SK-N-SH (cell line): ENCODE measurements around the gene NTPCR. TPM values are rescaled to one million over a fixed set of nuclear protein-coding genes. Genes with fewer than 3 reads are reported as not detected.

ENCODE experiments used
- CTCF ChIA-PET: fragments of 300-600, 350-600 bp; formaldehyde crosslinking; extraction: SDS; loops from one replicate; lab custom pipeline; 2021; lab: Yijun Ruan, JAX
- POLR2A ChIA-PET: fragments of 350-600 bp; sonication (Branson Sonifier 250); formaldehyde crosslinking; extraction: SDS; loops from one replicate; lab custom pipeline; 2020; ENCODE audit warnings: antibody characterized with exemption, inconsistent platforms; lab: Yijun Ruan, JAX
- DNase-seq: peaks from one replicate; pipeline ENCODE4 v3.0.0; 2012
- H2AFZ ChIP-seq: fragments of 200-600 bp; sonication (generic); 2 replicates; pipeline ENCODE4 v1.8.1; 2016; ENCODE audit warnings: antibody characterized with exemption, mild to moderate bottlenecking, low read depth
- H3F3A ChIP-seq: fragments of 200-600 bp; sonication (generic); replicated peaks from 2 replicates; pipeline ENCODE3; 2016; ENCODE audit warnings: antibody characterized with exemption, mild to moderate bottlenecking; ENCODE audit not compliant: insufficient read depth
- H3K27ac ChIP-seq, 2 experiments: fragments of 200-500 bp in 1 of 2; fragments of 200-600 bp in 1 of 2; sonication (Bioruptor generic) in 1 of 2; sonication (generic), shearing (Covaris generic) in 1 of 2; 2 replicates each; pipeline versions ENCODE4 v1.5.1 to v1.6.1; 2014 to 2016; ENCODE audit warnings: low read depth in 2 of 2, inconsistent platforms in 1 of 2, low read length in 1 of 2, mild to moderate bottlenecking in 1 of 2, mixed read lengths in 1 of 2
- H3K27me3 ChIP-seq: fragments of 200-600 bp; sonication (generic), shearing (Covaris generic); 2 replicates; pipeline ENCODE4 v1.6.1; 2016; ENCODE audit warnings: mixed run types; ENCODE audit not compliant: insufficient read depth
- H3K36me3 ChIP-seq, 2 experiments: fragments of 200-500 bp in 1 of 2; fragments of 200-600 bp in 1 of 2; sonication (Bioruptor generic) in 1 of 2; sonication (generic) in 1 of 2; replicated peaks in 1 of 2; 2 replicates each; pipeline versions ENCODE3 to v1.5.1; 2014 to 2016; ENCODE audit warnings: low read length in 1 of 2, mild to moderate bottlenecking in 1 of 2; ENCODE audit not compliant: insufficient read depth in 2 of 2, control insufficient read depth in 1 of 2
- H3K4me1 ChIP-seq, 2 experiments: fragments of 200-500 bp in 1 of 2; fragments of 200-600 bp in 1 of 2; sonication (Bioruptor generic) in 1 of 2; sonication (generic), shearing (Covaris generic) in 1 of 2; 2 replicates each; pipeline versions ENCODE4 v1.5.1 to v1.6.1; 2014 to 2016; ENCODE audit warnings: low read depth in 1 of 2, low read length in 1 of 2, mixed run types in 1 of 2; ENCODE audit not compliant: insufficient read depth in 2 of 2, control insufficient read depth in 1 of 2
- H3K4me2 ChIP-seq: fragments of 200-600 bp; sonication (generic), shearing (Covaris generic); 2 replicates; pipeline ENCODE4 v1.6.1; 2017; ENCODE audit warnings: mixed run types
- H3K4me3 ChIP-seq, 2 experiments: fragments of 200-500 bp in 1 of 2; fragments of 200-600 bp in 1 of 2; sonication (Bioruptor generic) in 1 of 2; sonication (generic), shearing (Covaris generic) in 1 of 2; 2 replicates each; pipeline versions ENCODE4 v1.5.1 to v1.8.1; 2014 to 2016; ENCODE audit warnings: low read depth in 2 of 2, inconsistent platforms in 1 of 2, low read length in 1 of 2, mild to moderate bottlenecking in 1 of 2, mixed read lengths in 1 of 2, moderate library complexity in 1 of 2
- H3K79me2 ChIP-seq: fragments of 200-600 bp; sonication (generic); 2 replicates; pipeline ENCODE4 v1.8.1; 2017; ENCODE audit warnings: mild to moderate bottlenecking; ENCODE audit not compliant: insufficient read depth
- H3K9ac ChIP-seq: fragments of 200-600 bp; sonication (generic); 2 replicates; pipeline ENCODE4 v1.6.1; 2017; ENCODE audit warnings: mixed run types
- H3K9me2 ChIP-seq: fragments of 200-600 bp; sonication (generic); 2 replicates; pipeline ENCODE4 v1.6.1; 2017; ENCODE audit warnings: mixed run types
- H3K9me3 ChIP-seq: fragments of 200-600 bp; sonication (generic); 2 replicates; pipeline ENCODE4 v1.6.1; 2017; ENCODE audit warnings: mixed run types, mild to moderate bottlenecking, moderate library complexity
- H4K20me1 ChIP-seq: fragments of 200-600 bp; sonication (generic); 2 replicates; pipeline ENCODE4 v1.6.1; 2017; ENCODE audit warnings: mild to moderate bottlenecking, mixed run types; ENCODE audit not compliant: insufficient read depth
- EP300 ChIP-seq, 2 experiments: IDR thresholded peaks; 2 replicates each; pipeline versions ENCODE4 v1.4.0 to v1.6.1; 2012; ENCODE audit warnings: borderline replicate concordance in 1 of 2, low read depth in 1 of 2, low read length in 1 of 2
- GATA2 ChIP-seq: sonication (generic); formaldehyde crosslinking; IDR thresholded peaks from 2 replicates; pipeline ENCODE4 v1.5.0; 2020; ENCODE audit warnings: mild to moderate bottlenecking, missing genetic modification reagents
- NFIC ChIP-seq: IDR thresholded peaks from 2 replicates; pipeline ENCODE4 v1.4.0; 2012; ENCODE audit warnings: borderline replicate concordance
- POLR2AphosphoS5 ChIP-seq: IDR thresholded peaks from 2 replicates; pipeline ENCODE4 v1.6.1; 2012; ENCODE audit warnings: low read depth, low read length
- RCOR1 ChIP-seq: fragments of 150-350 bp; IDR thresholded peaks from 2 replicates; pipeline ENCODE4 v1.6.1; 2017; ENCODE audit warnings: antibody characterized with exemption, low read length
- WGBS: methylation state at CpG from one replicate; pipeline ENCODE4 v1.1.6; 2017; ENCODE audit warnings: low lambda C conversion rate; 5-methylcytosine and 5-hydroxymethylcytosine counted together
- polyA plus RNA-seq, 3 experiments: library from polyadenylated mRNA; depleted of rRNA; stranded (reverse); fragments of >200 nt; gene quantifications; 2 replicates each; pipeline ENCODE4 v1.2.3, GENCODE V29; 2012
- TF ChIP-seq, protein P1 (sequence below): IDR thresholded peaks from 2 replicates; pipeline ENCODE4 v1.6.1; 2012; ENCODE audit warnings: mild to moderate bottlenecking, low read depth, low read length, moderate library complexity
- TF ChIP-seq, protein P2 (sequence below): fragments of 200-600 bp; sonication (generic); IDR thresholded peaks from 2 replicates; pipeline ENCODE4 v1.6.1; 2017; ENCODE audit warnings: antibody characterized with exemption, mild to moderate bottlenecking, moderate library complexity

The NTPCR gene
- polyA plus RNA-seq, 1 of the 3 experiments (the other 2 are of a cell fraction) = 20.8 TPM

DNA sequence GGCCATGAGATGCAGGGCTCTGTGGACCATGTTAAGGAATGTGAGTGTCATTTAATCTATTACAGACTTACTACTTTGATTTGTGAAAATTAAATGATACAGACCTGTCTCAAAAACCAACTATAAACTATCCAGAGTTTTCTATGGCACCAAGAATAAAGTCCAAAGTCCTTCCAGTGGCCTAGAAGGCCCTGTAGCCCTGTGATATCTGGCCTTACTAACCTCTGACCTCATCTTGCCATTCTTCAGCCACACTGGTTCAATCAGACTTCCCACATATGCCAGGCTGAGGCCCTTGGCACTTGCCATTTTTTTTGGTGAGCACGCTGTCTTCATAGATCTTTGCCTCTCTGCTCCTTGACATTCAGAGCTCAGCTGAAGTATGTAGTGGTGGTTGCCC is 7.7 kb downstream of the NTPCR start:
- Histone ChIP-seq H2AFZ (no peak overlapping the region), H3K9me2 (no peaks in the 10 kb centered on the region), H3K4me2 (no peak overlapping the region), H3K36me3 (peaks cover 28 to 44% of the 10 kb centered on the region in 2 experiments), H3K4me3 (no peak overlapping the region; a peak in 1 of 4 replicates), H3K4me1 (peaks cover 0 to 1% of the 10 kb centered on the region in 2 experiments; a peak in 2 of 4 replicates), H3K79me2 (no peaks in the 10 kb centered on the region; the same call in 1 of the 2 replicates), H3K9me3 (no peaks in the 10 kb centered on the region), H3K27me3 (no peaks in the 10 kb centered on the region), H3F3A (no peaks in the 10 kb centered on the region), H3K27ac (no peak overlapping the region), H3K9ac (no peak overlapping the region), H4K20me1 (no peaks in the 10 kb centered on the region)
- ChIA-PET CTCF (no interaction called here), POLR2A (no interaction called here)
- 89% methylated on average over 1 of the region's 1 CpG for WGBS
- no peak for TF ChIP-seq POLR2AphosphoS5
- DNase-seq = no peak

DNA sequence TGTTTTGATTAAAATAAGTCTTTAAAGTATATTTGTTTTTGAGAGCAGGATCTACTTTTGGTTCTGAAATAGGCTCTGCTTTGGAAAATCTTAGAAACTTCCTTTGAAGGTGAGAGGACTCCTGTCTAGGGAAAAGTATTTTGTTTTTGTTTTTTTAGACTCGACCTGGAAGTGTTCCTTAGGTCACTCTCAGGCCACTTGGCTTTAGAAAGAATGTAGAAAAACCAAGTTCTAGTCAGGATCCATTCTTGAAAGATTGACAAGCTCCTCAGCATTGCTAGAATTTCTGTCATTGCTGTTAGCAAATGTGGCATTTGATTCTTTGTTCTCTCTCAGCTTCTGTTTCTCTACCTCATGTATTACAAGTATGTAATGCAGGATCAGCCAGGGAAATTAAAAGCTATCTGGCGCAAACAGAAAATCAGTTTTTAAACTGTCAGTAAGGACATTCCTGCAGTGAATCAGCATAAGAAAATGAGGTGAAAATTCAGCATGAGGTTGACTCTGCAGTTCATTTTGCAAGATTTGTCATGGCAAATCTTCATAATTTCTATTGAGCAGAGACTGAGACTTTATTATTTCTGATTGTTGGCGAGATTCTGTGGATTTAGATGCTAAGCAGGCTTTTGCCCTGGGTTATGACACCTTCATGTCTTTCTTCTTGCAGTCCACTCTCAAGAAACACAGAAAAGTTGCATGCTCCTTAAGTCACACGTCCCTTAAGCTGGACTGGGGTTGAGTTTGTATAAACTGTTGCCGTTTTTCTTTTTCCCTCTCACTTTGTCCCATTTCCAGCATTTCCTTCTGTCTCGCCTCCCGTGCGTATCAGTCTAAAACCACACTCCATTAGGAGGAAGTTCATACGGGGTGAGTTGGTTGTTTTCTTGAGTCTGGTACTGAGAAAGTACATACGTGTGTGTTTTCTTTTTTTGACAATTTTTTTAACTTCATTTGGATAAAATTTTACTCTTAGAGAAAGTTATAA is 12.6 kb downstream of the NTPCR start:
- Histone ChIP-seq H3K9ac (no peak overlapping the region), H3F3A (peaks cover 3% of the 10 kb centered on the region), H3K4me1 (peaks cover 0 to 3% of the 10 kb centered on the region in 2 experiments; a peak in 2 of 4 replicates), H3K79me2 (no peaks in the 10 kb centered on the region), H3K36me3 (peaks cover 15 to 57% of the 10 kb centered on the region in 2 experiments), H3K4me3 (no peak overlapping the region), H2AFZ (no peak overlapping the region), H3K27ac (no peak overlapping the region), H3K9me2 (no peaks in the 10 kb centered on the region), H3K9me3 (no peaks in the 10 kb centered on the region), H4K20me1 (no peaks in the 10 kb centered on the region), H3K27me3 (no peaks in the 10 kb centered on the region), H3K4me2 (0 out of 2 replicates have a peak overlapping the region, but pooled peaks have one; percentile 9)
- TF ChIP-seq, protein P1, sequence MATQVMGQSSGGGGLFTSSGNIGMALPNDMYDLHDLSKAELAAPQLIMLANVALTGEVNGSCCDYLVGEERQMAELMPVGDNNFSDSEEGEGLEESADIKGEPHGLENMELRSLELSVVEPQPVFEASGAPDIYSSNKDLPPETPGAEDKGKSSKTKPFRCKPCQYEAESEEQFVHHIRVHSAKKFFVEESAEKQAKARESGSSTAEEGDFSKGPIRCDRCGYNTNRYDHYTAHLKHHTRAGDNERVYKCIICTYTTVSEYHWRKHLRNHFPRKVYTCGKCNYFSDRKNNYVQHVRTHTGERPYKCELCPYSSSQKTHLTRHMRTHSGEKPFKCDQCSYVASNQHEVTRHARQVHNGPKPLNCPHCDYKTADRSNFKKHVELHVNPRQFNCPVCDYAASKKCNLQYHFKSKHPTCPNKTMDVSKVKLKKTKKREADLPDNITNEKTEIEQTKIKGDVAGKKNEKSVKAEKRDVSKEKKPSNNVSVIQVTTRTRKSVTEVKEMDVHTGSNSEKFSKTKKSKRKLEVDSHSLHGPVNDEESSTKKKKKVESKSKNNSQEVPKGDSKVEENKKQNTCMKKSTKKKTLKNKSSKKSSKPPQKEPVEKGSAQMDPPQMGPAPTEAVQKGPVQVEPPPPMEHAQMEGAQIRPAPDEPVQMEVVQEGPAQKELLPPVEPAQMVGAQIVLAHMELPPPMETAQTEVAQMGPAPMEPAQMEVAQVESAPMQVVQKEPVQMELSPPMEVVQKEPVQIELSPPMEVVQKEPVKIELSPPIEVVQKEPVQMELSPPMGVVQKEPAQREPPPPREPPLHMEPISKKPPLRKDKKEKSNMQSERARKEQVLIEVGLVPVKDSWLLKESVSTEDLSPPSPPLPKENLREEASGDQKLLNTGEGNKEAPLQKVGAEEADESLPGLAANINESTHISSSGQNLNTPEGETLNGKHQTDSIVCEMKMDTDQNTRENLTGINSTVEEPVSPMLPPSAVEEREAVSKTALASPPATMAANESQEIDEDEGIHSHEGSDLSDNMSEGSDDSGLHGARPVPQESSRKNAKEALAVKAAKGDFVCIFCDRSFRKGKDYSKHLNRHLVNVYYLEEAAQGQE = no peak
- no peak for TF ChIP-seq GATA2 (CRISPR knock-in tag)
- TF ChIP-seq, protein P2, sequence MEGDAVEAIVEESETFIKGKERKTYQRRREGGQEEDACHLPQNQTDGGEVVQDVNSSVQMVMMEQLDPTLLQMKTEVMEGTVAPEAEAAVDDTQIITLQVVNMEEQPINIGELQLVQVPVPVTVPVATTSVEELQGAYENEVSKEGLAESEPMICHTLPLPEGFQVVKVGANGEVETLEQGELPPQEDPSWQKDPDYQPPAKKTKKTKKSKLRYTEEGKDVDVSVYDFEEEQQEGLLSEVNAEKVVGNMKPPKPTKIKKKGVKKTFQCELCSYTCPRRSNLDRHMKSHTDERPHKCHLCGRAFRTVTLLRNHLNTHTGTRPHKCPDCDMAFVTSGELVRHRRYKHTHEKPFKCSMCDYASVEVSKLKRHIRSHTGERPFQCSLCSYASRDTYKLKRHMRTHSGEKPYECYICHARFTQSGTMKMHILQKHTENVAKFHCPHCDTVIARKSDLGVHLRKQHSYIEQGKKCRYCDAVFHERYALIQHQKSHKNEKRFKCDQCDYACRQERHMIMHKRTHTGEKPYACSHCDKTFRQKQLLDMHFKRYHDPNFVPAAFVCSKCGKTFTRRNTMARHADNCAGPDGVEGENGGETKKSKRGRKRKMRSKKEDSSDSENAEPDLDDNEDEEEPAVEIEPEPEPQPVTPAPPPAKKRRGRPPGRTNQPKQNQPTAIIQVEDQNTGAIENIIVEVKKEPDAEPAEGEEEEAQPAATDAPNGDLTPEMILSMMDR = no peak
- no peak for TF ChIP-seq RCOR1
- no peak for TF ChIP-seq NFIC
- TF ChIP-seq EP300 (IDR thresholded peaks at IDR 0.05; ENCODE audit: borderline replicate concordance in 1 of 2, low read depth in 1 of 2, low read length in 1 of 2) = no peak
- WGBS = 89% methylated on average over 10 of the region's 10 CpGs
- CTCF ChIA-PET = interaction anchor here (1.2 kb wide), 1 partner anchor 10 kb away, joined by 9 read pairs; no protein-coding TSS in a partner anchor
- DNase-seq = no peak
- POLR2A ChIA-PET = no interaction called here
